Astrocyte (in vitro differentiated cells and primary cell): Measurements from ENCODE around the gene VASN. TPM values are rescaled to one million over a fixed set of nuclear protein-coding genes. Genes with fewer than 3 reads are reported as not detected.

ENCODE experiments used
- DNase-seq: peaks from one replicate; pipeline ENCODE4 v3.0.0-alpha.2; 2010; ENCODE audit warnings: low read depth
- FAIRE-seq: peaks from 2 replicates; lab custom pipeline; 2011; peaks lifted over from hg19 to GRCh38; lab: Jason Lieb, UNC
- H2AFZ ChIP-seq: 2 replicates; pipeline ENCODE4 v1.6.0; 2012; ENCODE audit warnings: low read depth, low read length, inconsistent platforms
- H3K27ac ChIP-seq: 2 replicates; pipeline ENCODE4 v1.5.1; 2011; ENCODE audit warnings: low read depth, low read length, inconsistent platforms
- H3K27me3 ChIP-seq: 2 replicates; pipeline ENCODE4 v1.6.0; 2011; ENCODE audit warnings: low read length, inconsistent platforms; ENCODE audit not compliant: insufficient read depth
- H3K36me3 ChIP-seq: 2 replicates; pipeline ENCODE4 v1.5.1; 2011; ENCODE audit warnings: low read length, inconsistent platforms; ENCODE audit not compliant: insufficient read depth
- H3K4me1 ChIP-seq: 2 replicates; pipeline ENCODE4 v1.5.1; 2011; ENCODE audit warnings: low read length, inconsistent platforms; ENCODE audit not compliant: insufficient read depth
- H3K4me2 ChIP-seq: 2 replicates; pipeline ENCODE4 v1.6.0; 2012; ENCODE audit warnings: low read length, inconsistent platforms
- H3K4me3 ChIP-seq: 2 replicates; pipeline ENCODE4 v1.5.1; 2011; ENCODE audit warnings: low read depth, mild to moderate bottlenecking, low read length, inconsistent platforms; ENCODE audit not compliant: insufficient read depth
- H3K79me2 ChIP-seq: 2 replicates; pipeline ENCODE4 v1.6.0; 2012; ENCODE audit warnings: mild to moderate bottlenecking, low read length, inconsistent platforms; ENCODE audit not compliant: insufficient read depth
- H3K9ac ChIP-seq: 2 replicates; pipeline ENCODE4 v1.6.0; 2012; ENCODE audit warnings: mild to moderate bottlenecking, low read length, inconsistent platforms
- H3K9me3 ChIP-seq: 2 replicates; pipeline ENCODE4 v1.5.1; 2012; ENCODE audit warnings: low read depth, mild to moderate bottlenecking, low read length, inconsistent platforms; ENCODE audit not compliant: insufficient read depth
- H4K20me1 ChIP-seq: 2 replicates; pipeline ENCODE4 v1.6.0; 2012; ENCODE audit warnings: low read length, inconsistent platforms; ENCODE audit not compliant: insufficient read depth
- H3K27ac Mint-ChIP-seq: one replicate; pipeline ENCODE4 v1.8.0; 2021; ENCODE audit warnings: mild to moderate bottlenecking, mixed read lengths; ENCODE audit not compliant: unreplicated experiment
- H3K27me3 Mint-ChIP-seq: one replicate; pipeline ENCODE4 v1.8.0; 2021; ENCODE audit warnings: low read depth, mixed read lengths; ENCODE audit not compliant: unreplicated experiment
- H3K36me3 Mint-ChIP-seq: one replicate; pipeline ENCODE4 v1.8.0; 2021; ENCODE audit warnings: low read depth, mixed read lengths; ENCODE audit not compliant: unreplicated experiment
- H3K4me1 Mint-ChIP-seq: one replicate; pipeline ENCODE4 v1.8.0; 2021; ENCODE audit warnings: low read depth, mixed read lengths; ENCODE audit not compliant: unreplicated experiment
- H3K4me3 Mint-ChIP-seq: one replicate; pipeline ENCODE4 v1.8.0; 2021; ENCODE audit warnings: mild to moderate bottlenecking, moderate library complexity, mixed read lengths; ENCODE audit not compliant: unreplicated experiment
- H3K9me3 Mint-ChIP-seq: one replicate; pipeline ENCODE4 v1.8.0; 2021; ENCODE audit warnings: mild to moderate bottlenecking, mixed read lengths; ENCODE audit not compliant: unreplicated experiment
- EZH2 ChIP-seq: IDR thresholded peaks from 2 replicates; pipeline ENCODE4 v1.6.1; 2012; ENCODE audit warnings: mild to moderate bottlenecking, low read length, inconsistent platforms; ENCODE audit not compliant: insufficient read depth
- total RNA-seq: library from RNA; stranded (reverse); gene quantifications from 2 replicates; pipeline ENCODE4 v1.2.1, GENCODE V29; 2021
- TF ChIP-seq, protein P1 (sequence below): IDR thresholded peaks from 2 replicates; pipeline ENCODE4 v1.5.1; 2011; ENCODE audit warnings: low read depth, mild to moderate bottlenecking, inconsistent platforms, low read length, moderate library complexity; ENCODE audit not compliant: insufficient read depth

VASN gene
- total RNA-seq, 1 donor from 2014 or later, result 32.0 TPM

DNA sequence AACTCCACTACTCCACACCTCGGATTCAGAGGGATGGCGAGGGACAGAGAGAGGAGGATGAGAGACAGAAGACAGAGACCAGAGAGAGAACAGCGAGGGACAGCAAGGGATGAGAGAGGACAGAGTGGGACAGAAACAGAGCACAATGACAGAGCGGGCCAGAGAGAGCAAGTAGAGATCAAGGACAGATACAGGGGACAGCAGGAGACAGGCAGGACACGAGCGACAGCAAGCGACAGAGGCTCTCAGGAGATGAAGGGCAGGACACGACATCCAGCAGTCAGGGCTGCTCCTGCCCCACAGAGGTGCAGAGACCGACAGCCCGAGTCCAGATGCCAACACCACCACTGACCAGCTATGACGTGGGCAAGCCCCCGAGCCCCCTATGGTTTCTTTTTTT, 29.9 kb downstream of the VASN start:
- Histone ChIP-seq H3K36me3 (no peaks in the 10 kb centered on the region), H3K79me2 (no peaks in the 10 kb centered on the region), H3K4me2 (no peak overlapping the region), H3K4me3 (no peak overlapping the region), H3K27me3 (no peaks in the 10 kb centered on the region), H3K9ac (no peak overlapping the region), H2AFZ (no peak overlapping the region), H3K4me1 (peaks cover 2% of the 10 kb centered on the region), H3K9me3 (no peaks in the 10 kb centered on the region), H3K27ac (no peak overlapping the region), H4K20me1 (peaks cover 22% of the 10 kb centered on the region)
- Mint-ChIP-seq H3K4me1 (no peaks in the 10 kb centered on the region), H3K36me3 (peaks cover 6% of the 10 kb centered on the region), H3K27ac (no peak overlapping the region), H3K27me3 (no peaks in the 10 kb centered on the region), H3K4me3 (no peak overlapping the region), H3K9me3 (no peaks in the 10 kb centered on the region)
- FAIRE-seq, result no peak
- TF ChIP-seq EZH2, result no peak
- TF ChIP-seq, protein P1, sequence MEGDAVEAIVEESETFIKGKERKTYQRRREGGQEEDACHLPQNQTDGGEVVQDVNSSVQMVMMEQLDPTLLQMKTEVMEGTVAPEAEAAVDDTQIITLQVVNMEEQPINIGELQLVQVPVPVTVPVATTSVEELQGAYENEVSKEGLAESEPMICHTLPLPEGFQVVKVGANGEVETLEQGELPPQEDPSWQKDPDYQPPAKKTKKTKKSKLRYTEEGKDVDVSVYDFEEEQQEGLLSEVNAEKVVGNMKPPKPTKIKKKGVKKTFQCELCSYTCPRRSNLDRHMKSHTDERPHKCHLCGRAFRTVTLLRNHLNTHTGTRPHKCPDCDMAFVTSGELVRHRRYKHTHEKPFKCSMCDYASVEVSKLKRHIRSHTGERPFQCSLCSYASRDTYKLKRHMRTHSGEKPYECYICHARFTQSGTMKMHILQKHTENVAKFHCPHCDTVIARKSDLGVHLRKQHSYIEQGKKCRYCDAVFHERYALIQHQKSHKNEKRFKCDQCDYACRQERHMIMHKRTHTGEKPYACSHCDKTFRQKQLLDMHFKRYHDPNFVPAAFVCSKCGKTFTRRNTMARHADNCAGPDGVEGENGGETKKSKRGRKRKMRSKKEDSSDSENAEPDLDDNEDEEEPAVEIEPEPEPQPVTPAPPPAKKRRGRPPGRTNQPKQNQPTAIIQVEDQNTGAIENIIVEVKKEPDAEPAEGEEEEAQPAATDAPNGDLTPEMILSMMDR, result no peak
- no peak for DNase-seq

DNA sequence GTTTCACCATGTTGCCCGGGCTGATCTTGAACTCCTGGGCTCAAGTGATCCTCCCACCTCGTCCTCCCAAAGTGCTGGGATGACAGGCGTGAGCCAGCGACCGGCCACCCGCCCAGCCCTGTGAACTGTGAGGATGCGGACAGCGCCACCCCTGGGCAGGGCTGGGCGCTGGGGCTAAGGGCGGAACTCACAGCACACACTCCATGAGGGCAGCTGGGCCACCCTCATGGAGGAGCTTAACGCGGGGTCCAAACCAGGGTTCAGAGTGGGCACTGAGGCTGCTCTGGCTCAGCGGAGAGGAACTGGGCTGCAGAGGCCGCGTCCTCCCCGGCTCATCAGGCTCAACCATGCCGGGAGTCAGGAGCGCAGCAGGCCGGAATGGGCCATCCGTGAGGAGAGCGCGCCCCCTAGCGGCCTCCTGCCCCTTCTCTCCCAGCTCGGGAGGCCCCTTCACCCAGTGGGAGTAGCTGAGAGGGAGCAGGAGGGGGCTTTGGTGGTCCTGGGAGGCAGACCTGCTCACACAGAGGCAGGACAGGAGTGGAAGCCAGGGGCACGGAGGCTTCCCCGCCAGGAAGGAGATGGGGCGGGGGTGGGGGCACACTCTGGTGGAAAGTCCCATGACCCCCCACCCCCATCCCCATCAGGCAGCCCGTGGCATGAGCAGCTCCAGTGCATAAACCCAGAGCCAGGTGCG, 30.9 kb downstream of the VASN start:
- no peak for FAIRE-seq
- Histone ChIP-seq H3K36me3 (no peaks in the 10 kb centered on the region), H2AFZ (no peak overlapping the region), H3K9me3 (no peaks in the 10 kb centered on the region), H3K4me3 (no peak overlapping the region), H3K4me1 (peaks cover 4% of the 10 kb centered on the region), H3K79me2 (no peaks in the 10 kb centered on the region), H3K9ac (no peak overlapping the region), H4K20me1 (peaks cover 22% of the 10 kb centered on the region), H3K27ac (no peak overlapping the region), H3K4me2 (no peak overlapping the region), H3K27me3 (no peaks in the 10 kb centered on the region)
- Mint-ChIP-seq H3K27ac (no peak overlapping the region), H3K36me3 (peaks cover 6% of the 10 kb centered on the region), H3K4me3 (no peak overlapping the region), H3K27me3 (no peaks in the 10 kb centered on the region), H3K4me1 (no peaks in the 10 kb centered on the region), H3K9me3 (no peaks in the 10 kb centered on the region)
- TF ChIP-seq, protein P1, result peak; percentile 54
- TF ChIP-seq EZH2, result no peak
- DNase-seq, result no peak
